Stimulated activated CD4-positive, alpha-beta T cell treated with anti-CD3 and anti-CD28 coated beads, Interleukin-4, amount 100 ng/mL, for 24 hours (primary cell): Measurements from ENCODE around the gene GSN.

ENCODE experiments used
- DNase-seq: peaks from one replicate; pipeline ENCODE4 v3.0.0-alpha.2; 2020

GSN gene

DNA sequence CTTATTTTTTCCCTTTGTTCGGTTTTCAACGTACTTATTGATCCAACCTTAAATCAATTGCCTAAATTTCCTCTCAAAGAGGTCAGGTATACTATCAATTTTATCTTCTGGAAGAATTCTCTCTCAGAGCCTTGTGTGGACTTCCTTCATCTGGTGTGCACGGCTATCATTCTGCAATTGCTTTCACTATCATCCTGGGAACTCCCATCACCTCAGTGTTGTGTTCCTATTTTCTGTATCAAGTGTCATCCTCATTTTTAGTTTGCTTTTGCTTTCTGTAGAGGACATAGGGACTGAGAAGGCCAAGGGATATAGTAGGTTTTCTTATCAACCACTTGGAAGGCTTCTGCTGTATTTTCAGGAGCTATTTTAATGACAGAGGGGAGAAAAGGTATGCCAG, 90.8 kb downstream of the GSN start:
- no peak for DNase-seq

DNA sequence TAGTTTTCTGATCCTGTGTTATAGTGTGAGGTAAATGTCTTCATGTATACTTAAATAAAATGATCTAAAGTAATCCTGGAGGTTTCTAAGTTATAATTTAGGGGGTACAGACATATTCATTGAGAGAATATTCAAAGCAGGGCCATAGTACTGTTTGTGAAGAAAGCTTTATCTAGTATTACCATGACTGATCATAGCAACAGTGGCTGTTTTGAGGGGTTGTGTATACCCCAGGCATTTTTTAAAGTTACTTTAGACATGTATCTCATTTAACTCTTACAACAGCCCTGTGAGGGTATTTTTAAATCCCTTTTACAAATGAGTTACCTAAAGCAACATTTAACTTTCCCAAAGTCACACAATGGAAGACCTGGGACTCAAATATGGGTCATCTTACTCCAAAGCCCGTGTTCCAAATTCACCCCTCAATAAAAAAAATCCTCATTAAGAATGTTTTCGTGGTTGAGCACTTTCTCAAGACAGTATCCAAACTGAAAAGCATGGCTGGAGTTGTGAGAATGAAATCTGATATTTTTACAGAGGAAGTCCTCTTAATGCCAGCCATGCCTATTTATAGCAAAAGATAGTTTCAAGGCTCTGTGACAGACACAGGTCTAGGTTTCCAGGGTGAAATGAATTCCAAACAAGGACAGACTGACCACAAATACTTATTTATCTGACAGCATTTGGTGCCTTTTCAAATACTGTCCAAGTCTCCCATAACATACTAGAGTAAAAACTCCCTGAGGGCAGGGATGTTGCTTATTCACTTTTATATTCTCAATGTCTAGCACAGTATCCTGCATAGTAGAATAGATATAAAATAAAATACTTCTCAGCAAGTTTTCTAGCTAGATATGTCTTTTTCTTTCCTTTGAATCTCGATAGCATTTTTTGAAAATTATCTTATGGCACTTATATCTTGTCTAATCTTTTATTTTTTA, 91.7 kb downstream of the GSN start:
- no peak for DNase-seq

DNA sequence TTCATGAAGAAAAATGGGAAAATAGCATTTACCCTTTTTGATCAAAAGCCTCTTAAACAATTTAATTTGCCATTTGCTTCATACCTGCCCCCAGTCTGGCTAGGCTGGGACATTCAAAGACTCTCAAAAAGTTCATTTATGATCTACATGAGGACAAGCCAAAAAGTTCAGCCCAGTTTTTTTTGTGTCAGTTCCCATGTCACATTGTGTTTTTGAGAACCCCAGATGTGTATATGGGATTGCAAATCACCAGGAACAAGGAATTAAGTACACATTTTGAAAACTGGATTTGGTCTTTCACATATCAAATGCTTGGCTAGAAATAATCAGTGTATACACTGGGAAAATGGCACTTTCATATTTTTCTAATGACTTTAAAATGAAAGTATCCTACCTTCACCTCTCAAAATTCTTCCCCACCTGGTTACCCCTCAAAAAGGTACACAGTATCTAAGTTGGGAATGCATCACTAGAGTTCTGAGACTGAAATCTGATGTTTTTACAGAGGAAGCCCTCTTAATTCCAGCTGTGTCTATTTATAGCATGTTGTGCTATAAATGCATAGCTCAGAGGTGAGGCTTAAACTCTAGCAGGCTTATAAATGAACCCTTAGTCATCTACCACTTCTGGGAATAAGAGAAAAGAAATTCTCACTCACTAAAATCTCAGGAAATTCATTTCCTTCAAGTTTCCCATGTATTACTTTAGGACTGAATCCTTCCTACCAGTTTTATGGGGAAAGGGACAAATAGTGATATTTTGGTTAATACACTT, 92.8 kb downstream of the GSN start:
- DNase-seq = no peak

DNA sequence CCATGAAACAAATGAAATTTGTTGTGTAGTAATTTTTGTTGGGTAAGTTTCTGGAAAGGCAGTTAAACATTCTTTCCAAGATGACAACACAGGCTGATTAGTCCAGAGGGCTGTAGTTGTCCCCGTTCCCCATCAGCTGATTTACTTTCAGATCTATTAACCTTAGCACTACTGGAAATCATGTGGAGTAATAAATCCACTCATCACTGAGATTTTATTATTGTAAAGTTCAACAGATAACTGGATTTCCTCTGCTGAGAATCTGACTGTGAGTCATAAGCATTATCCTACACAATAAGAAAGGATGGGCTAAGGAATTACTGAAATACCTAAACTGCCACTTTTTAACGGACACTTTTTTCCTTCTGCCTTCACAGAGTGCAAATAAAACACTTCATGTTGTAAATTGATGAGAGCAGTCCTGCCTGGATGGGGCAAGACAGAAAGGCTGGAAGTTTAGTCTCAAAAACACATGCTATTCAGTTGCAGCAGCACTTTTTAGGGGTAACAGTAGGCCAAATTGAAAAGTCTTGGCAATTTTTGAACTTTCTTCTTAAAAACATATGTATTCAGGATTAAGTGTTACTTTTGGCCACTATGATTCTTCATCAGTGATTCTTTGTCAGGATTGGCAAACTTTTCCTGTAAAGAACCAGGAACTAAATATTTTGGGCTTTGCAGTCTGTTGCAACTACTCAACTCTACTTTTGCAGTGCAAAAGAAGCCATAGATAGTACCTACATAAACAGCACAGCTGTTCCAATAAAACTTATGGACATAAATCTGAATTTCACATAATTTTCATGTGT, 95.1 kb downstream of the GSN start:
- no peak for DNase-seq

DNA sequence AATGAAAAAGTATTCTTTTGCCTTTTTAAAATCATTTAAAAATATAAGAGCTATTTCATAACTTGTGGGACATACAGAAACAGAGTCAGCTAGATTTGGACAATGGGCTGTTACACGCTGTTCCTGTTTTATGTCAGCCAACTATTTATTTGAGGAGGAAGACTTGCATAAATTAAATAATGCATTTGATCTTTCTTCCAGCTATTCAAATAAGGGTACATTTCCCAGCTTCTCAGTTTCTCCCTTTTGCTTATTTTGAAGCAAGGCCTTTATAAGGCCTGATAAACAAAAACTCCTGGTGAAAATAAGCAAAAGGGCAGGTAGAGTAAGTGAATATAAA, 95.6 kb downstream of the GSN start:
- no peak for DNase-seq

DNA sequence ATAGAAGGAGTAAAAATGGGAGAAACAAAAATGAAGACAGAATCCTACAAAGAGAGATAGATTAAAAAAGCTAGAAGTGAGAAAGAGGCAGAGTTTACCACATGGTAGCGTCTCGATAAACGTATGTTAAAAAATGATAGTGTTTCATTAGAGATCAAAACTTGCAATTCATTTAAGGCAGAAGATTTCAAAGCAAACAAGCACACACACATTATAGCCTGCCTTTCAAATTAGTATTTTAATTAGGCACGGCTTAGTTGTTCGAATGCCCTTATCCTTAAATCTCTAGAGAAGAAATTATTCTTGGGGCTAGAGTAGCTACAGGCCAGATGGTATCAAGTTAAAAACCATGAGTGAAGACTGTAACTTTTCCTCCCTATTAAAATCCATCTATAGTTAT, 96.1 kb downstream of the GSN start:
- no peak for DNase-seq

DNA sequence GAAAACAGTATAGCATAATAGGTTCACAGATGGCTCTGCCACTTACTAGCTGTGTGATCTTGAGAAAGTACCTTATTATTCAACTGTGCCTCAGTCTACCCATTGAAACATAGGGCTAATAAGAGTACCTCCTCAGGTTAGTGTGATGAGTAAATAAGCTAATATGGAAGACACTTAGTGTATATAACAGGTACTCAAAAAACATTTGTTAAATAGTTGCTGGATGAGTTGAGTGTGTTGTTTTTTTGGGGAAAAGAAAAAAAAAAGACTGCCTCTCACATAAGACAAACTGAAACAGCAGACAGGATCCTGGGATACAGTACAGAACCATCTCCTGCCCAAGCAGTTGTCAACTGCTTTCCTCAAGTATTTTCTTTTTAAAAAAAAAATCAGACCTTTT, 96.9 kb downstream of the GSN start:
- DNase-seq = no peak

DNA sequence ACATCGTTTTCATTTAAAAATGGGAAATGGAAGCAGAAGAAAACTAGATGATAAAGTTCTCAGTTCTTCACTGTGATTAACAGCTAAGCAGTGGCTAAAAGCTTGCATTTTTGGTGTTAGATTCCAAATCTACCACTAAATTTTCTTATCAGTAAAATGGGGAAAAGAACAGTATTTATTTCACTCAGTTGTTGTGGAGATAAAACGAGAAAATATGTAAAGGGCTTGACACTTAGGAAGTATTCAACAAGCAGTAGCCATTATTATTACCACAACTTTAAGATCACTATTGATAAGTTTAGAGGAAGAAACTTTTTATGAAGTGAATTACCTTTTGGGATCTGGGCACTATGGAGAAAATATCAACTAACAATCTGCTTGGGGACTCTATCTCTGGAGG, 97.6 kb downstream of the GSN start:
- DNase-seq = no peak

DNA sequence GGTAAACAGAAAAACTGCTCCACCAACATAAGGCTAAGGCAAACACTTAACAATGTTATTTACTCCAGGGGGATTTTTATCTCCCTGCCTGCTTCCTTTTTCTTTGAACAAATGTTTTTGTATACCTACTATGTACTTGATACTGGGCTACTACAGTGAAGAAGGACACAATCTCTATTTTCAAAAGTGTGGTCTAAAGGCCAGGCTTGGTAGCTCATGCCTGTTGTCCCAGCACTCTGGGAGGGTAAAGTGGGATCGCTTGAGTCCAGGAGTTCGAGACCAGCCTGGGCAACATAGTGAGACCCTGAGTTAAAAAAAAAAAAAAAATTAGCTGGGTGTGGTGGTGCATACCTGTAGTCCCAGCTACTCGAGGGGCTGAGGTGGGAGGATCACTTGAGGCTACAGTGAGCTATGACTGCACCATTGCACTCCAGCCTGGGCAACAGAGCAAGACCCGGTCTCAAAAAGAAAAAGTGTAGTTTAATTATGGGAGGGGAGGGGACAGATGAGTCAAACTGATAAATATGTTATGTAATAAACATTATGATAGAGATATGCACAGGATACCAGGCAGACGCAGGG, 98.7 kb downstream of the GSN start:
- no peak for DNase-seq

DNA sequence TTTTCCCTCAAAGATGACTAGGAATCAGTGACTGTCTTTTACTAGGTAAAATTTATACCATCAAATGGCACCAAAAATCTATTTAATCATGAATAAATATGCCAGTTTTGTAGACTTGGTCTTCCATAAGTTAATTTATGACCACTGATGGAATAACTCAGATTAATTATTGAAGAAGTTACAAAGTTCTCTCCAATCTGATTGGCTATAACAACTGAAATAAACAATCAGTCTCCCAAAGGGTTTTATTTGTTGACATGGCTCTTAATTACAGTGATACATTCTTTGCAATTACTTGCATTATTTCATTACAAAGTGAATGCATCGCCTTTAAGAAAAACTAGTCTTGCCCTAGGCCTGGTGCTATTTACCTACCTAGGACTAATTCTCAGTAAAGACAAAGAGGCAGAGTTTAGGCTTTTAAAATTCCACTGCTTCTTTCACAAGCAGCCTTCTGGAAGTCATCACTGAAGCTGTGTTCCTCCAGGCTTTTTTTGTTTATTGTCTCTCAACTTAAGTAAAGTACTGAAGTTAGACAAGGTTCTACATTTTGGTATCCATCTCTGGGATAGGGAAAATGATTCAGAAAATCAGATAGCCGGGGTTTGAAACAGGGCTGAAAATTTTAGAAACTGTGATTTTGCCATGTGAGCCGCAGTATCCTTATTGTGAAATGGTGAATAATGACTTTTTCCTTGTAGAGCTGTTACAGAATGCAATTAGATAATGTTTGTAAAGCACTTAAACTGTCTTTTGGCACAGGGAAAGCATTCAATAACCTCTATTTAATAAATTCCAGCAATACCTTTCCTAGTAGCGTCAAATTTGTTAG, 99.6 kb downstream of the GSN start:
- no peak for DNase-seq

DNA sequence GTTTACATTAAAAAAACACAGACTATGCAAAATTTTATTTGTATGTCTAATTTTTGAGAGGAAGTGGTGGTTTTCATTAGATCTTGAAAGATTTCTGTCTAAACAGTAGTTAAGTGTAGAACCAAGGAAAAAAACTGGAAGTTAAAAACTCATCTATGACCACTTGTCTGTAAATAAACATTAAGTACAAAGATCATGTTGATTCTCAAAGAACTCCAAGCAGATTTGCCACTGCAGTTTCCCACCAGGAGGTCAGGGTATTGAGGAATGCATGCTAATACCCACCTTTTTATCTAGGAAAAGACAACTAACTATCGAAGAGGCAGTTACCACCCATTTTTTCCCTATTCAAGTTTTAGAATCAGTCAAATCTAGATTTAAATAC, 100.2 kb downstream of the GSN start:
- DNase-seq = no peak

DNA sequence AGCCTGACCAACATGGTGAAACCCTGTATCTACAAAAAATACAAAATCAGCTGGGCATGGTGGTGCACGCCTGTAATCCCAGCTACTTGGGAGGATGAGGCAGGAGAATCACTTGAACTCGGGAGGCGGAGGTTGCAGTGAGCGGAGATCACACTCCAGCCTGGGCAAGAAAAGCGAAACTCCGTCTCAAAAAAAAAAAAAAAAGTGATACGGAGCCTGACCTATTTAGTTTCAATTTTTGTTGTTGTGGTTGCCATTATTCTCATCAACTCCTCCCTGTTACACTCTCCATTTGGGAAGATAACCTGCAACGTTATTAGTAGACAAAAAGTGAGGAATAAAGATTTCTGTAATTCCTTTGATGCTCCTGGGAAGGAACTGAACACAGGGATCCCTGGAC, 100.8 kb downstream of the GSN start:
- DNase-seq = no peak

DNA sequence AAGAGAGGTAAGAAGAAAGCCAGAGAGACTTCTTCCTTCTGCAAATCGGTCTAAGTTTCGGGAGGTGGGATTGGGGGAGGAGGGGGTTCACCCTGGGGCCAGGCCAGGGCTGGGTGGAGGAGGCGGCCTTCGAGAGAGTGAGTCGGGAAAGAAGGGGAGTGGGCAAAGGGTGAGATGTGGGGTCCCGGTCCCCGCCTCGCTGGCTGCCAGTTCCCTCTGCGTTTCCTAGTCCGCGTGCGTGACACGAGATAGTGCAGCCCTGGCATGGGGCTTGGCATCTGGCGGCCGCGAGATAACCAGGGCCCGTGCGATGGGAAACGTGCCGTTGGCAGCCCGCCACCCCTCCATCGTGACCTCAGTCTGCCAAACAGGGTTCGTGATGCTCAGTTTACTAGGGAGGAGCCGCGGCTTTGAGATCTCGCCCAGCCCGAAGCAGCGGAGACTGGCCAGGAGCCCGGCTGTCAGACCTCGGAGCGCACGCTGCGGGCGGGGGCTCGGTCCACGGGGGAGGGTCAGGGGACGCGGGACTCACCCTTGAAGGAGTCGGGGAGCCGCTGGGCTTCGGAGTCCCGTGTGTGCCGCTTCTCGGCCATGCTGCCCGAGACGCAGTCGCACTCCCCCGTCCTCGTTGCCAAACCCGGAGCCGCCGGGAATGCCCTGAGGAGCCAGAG, 101.8 kb downstream of the GSN start, which contains the start of gene STOM:
Gene STOM (minus strand): TSS at position 656 of the 671 bp plus-strand sequence. CDS start 63 bp downstream, at position 593.
- peak; percentile 62 for DNase-seq

DNA sequence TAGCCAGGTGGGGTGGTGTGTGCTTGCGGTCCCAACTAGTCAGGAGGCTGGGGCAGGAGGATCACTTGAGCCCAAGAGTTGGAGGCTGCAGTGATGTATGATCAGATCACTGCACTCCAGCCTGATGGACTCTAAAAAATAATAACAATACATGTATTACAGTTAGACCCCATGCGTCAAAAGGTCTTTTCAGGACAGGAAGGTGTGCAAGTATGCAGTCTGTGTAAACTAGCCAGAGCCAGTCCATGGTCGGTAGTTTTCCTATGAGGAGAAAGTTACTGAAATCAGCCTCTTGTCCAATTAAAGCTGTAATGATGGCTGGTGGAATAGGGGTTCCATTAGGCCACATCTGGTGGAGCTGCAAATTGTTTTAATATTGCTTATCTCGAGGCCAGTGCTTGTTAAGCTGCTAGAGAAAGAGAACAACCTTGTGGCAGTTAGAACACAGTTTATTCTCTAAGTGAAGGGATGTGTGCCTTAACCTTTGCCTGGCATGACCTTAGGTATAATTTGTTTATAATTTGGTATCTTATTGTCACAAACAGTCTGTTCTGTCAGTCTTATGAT, 103.6 kb downstream of the GSN start:
- DNase-seq = no peak

DNA sequence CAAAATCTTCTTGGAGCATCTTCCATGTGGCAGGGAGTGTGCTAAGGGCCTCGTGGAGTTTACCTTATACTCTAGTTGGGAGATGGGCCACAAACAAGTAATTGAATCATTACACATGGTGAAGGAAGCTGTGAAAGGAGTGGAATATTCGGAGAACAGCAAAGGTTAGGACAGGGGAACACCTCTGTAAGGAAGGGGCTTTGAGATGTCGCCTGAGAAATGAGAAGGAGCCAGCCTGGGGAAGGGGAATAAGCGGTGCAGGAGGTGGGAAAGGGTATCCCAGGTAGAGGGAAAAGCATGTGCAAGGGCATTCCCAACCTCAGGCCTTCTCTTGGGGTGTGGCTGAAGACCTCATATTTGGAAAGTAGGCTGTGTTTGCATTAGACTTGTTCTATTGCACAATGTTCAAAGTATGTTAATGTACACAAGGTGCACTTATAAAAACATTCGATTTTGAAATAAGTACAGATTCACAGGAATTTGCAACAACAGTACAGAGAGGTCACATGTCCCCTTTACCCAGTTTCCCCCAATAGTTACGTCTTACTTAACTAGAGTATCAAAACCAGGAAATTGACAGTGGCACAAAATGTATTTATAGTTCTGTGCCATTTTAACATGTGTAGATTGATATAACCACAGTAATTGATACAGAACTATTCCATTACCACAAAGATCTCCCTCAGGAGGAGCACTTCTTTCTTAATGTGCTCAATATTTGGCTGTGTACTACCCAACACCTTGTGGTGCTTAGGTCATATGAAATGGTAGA, 104.5 kb downstream of the GSN start:
- DNase-seq = no peak

DNA sequence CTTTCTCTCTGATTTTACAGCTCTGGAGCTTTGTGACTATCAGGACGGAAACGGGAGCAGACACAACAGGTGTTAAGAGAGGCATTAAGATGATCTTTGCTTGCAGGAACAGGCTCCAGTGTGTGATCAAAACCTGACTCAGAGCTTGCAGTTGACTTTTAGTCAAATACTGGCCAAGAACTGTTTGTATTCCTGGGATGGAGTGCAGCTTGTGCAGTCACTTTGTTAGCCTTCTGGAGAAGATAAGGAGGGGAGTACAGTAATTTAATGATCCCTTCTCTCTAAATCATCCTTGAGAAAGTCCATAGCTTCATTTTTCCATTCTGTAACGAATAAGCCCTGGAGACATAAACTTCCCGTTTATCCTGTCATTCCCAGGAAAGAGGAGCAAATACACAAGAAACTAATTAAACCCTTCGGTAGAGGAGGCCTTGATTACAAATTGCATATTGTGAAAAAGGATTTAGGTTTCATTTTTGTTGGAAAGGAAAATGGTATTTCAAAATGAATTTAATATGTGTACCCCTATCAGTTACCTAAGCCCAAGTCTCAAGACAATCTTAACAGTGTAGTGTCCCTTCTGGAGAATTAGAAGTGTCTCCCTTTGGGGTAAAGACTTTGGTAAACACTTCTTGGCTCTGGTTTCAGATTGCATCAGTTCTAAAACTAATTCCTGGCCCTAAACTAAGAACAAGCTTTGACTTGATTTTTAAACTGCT, 105.2 kb downstream of the GSN start:
- no peak for DNase-seq

DNA sequence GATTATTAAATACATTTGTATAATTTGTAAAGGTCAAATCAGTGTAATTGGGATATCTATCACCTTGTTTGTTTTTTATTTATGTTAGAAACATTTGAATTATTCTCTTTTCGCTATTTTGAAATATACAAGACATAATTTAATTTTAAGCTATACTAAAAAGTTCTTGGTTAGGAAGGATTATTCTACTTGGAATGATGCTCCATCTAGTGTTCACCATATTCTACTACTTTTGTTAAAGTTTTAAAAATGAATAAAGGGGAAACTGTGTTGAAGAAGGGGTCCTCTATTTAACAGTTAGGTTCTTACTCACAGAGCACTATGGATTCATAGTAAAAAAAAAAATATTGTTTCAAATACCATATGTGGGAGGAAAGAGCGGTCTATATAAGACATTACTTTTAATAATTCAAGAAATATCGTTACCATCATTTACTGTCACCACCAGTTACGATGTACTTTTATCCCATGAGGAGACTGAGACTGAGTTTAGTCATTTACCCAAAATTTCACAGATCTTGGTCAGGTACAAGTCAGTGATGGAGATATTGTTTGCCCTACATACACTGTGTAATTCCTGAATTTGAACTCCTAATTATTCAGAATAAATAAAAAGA, 108.4 kb downstream of the GSN start:
- no peak for DNase-seq

DNA sequence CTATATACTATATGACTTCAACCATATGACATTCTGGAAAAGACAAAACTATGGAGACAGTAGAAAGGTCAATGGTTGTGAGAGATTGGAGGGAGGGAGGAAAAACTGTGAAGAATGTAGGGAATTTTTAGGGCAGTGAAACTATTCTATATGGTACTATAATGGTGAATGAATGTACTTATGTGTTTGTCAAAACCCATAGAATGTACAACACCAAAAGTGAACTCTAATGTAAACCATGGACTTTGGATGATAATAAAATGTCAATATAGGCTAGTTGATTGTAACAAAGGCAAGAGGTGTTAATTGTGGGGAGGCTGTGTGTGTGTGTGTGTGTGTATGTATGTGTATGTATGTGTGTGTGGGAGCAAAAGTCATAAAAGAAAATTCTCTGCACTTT, 112.9 kb downstream of the GSN start:
- no peak for DNase-seq
